Mesenchymal stem cell (in vitro differentiated cells and primary cell): ENCODE results near the gene ZNF618. TPM values are rescaled to one million over a fixed set of nuclear protein-coding genes. Genes with fewer than 3 reads are reported as not detected.

Experiments used
- DNase-seq: peaks from one replicate; pipeline ENCODE4 v3.0.0-alpha.2; 2013
- H2AFZ ChIP-seq: one replicate; pipeline ENCODE4 v1.6.1; 2013; ENCODE audit warnings: low read depth, mild to moderate bottlenecking, control low read depth, inconsistent platforms, low read length, moderate library complexity
- H2AK5ac ChIP-seq: 2 replicates; pipeline ENCODE4 v1.6.1; 2013; ENCODE audit warnings: low read length, moderate library complexity, mild to moderate bottlenecking, inconsistent platforms; ENCODE audit not compliant: severe bottlenecking
- H2BK120ac ChIP-seq: one replicate; pipeline ENCODE4 v1.6.1; 2013; ENCODE audit warnings: low read depth, mild to moderate bottlenecking, inconsistent platforms, low read length, moderate library complexity
- H2BK12ac ChIP-seq, 2 experiments: one replicate each; pipeline ENCODE4 v1.6.1; 2013; ENCODE audit warnings: inconsistent platforms in 2 of 2, low read length in 2 of 2, mild to moderate bottlenecking in 2 of 2, moderate library complexity in 2 of 2, control low read depth in 1 of 2
- H2BK15ac ChIP-seq: one replicate; pipeline ENCODE4 v1.6.1; 2013; ENCODE audit warnings: mild to moderate bottlenecking, low read depth, inconsistent platforms; ENCODE audit not compliant: poor library complexity, severe bottlenecking
- H2BK5ac ChIP-seq: 2 replicates; pipeline ENCODE4 v1.6.1; 2013; ENCODE audit warnings: low read depth, mild to moderate bottlenecking, low read length, control low read depth, inconsistent platforms; ENCODE audit not compliant: poor library complexity, severe bottlenecking
- H3K14ac ChIP-seq, 2 experiments: one replicate each; pipeline ENCODE4 v1.6.1; 2013; ENCODE audit warnings: inconsistent platforms in 2 of 2, low read length in 2 of 2, control low read depth in 1 of 2, mild to moderate bottlenecking in 1 of 2, moderate library complexity in 1 of 2
- H3K18ac ChIP-seq, 2 experiments: one replicate each; pipeline ENCODE4 v1.6.1; 2013; ENCODE audit warnings: inconsistent platforms in 2 of 2, low read length in 2 of 2, control low read depth in 1 of 2, low read depth in 1 of 2, mild to moderate bottlenecking in 1 of 2
- H3K23ac ChIP-seq, 2 experiments: one replicate each; pipeline ENCODE4 v1.6.1; 2013; ENCODE audit warnings: inconsistent platforms in 2 of 2, low read length in 2 of 2, mild to moderate bottlenecking in 2 of 2, moderate library complexity in 2 of 2, control low read depth in 1 of 2
- H3K27ac ChIP-seq: 2 replicates; pipeline ENCODE4 v1.5.1; 2013; ENCODE audit warnings: mild to moderate bottlenecking, moderate library complexity, low read length, control low read depth, inconsistent platforms; ENCODE audit not compliant: poor library complexity, severe bottlenecking
- H3K27me3 ChIP-seq, 2 experiments: 2 replicates each; pipeline versions ENCODE4 v1.6.1 to v1.7.0; 2013; ENCODE audit warnings: low read length in 2 of 2, mild to moderate bottlenecking in 2 of 2, moderate library complexity in 2 of 2, control low read depth in 1 of 2, inconsistent platforms in 1 of 2; ENCODE audit not compliant: control insufficient read depth in 1 of 2, insufficient read depth in 1 of 2
- H3K36me3 ChIP-seq, 2 experiments: 2 replicates each; pipeline versions ENCODE4 v1.6.1 to v1.7.0; 2013; ENCODE audit warnings: low read length in 2 of 2, control low read depth in 1 of 2, inconsistent platforms in 1 of 2, low read depth in 1 of 2, mild to moderate bottlenecking in 1 of 2; ENCODE audit not compliant: insufficient read depth in 2 of 2, control insufficient read depth in 1 of 2
- H3K4ac ChIP-seq, 2 experiments: one replicate each; pipeline ENCODE4 v1.6.1; 2013; ENCODE audit warnings: inconsistent platforms in 2 of 2, low read length in 2 of 2, mild to moderate bottlenecking in 2 of 2, moderate library complexity in 2 of 2, control low read depth in 1 of 2, low read depth in 1 of 2
- H3K4me1 ChIP-seq: 2 replicates; pipeline ENCODE4 v1.6.1; 2013; ENCODE audit warnings: low read depth, low read length, control low read depth; ENCODE audit not compliant: control insufficient read depth, insufficient read depth
- H3K4me2 ChIP-seq: 2 replicates; pipeline ENCODE4 v1.6.1; 2013; ENCODE audit warnings: low read length, mild to moderate bottlenecking, inconsistent platforms; ENCODE audit not compliant: poor library complexity, severe bottlenecking
- H3K4me3 ChIP-seq, 2 experiments: 2 replicates each; pipeline versions ENCODE4 v1.5.1 to v1.7.0; 2013; ENCODE audit warnings: low read length in 2 of 2, mild to moderate bottlenecking in 2 of 2, control low read depth in 1 of 2, low read depth in 1 of 2; ENCODE audit not compliant: insufficient read depth in 1 of 2
- H3K79me1 ChIP-seq: replicated peaks from 2 replicates; pipeline ENCODE4 v1.6.1; 2013; ENCODE audit warnings: mild to moderate bottlenecking, control low read depth, low read length, inconsistent platforms; ENCODE audit not compliant: poor library complexity, severe bottlenecking
- H3K9ac ChIP-seq: 2 replicates; pipeline ENCODE4 v1.7.0; 2013; ENCODE audit warnings: mild to moderate bottlenecking, low read length, moderate library complexity
- H3K9me3 ChIP-seq: 2 replicates; pipeline ENCODE4 v1.7.0; 2013; ENCODE audit warnings: mild to moderate bottlenecking, low read length; ENCODE audit not compliant: control insufficient read depth
- H4K8ac ChIP-seq: one replicate; pipeline ENCODE4 v1.6.1; 2013; ENCODE audit warnings: inconsistent platforms, mild to moderate bottlenecking, low read length, moderate library complexity
- H4K91ac ChIP-seq: one replicate; pipeline ENCODE4 v1.6.1; 2013; ENCODE audit warnings: mild to moderate bottlenecking, low read length, inconsistent platforms
- WGBS: methylation state at CpG from one replicate; pipeline ENCODE4 v1.1.7; 2013; ENCODE audit warnings: mixed read lengths; 5-methylcytosine and 5-hydroxymethylcytosine counted together
- polyA plus RNA-seq, 2 experiments: library from polyadenylated mRNA; stranded (reverse); fragments of 200-250 nt; gene quantifications; one replicate each; pipeline ENCODE4 v1.2.3, GENCODE V29; 2013

Gene ZNF618
- 19.0 TPM for polyA plus RNA-seq (2013, experiment 1 of 2)
- polyA plus RNA-seq (2013, experiment 2 of 2): 18.9 TPM

- Histone ChIP-seq H2BK5ac (peak within 1 kb of the TSS; percentile 90), H3K36me3 (no peaks in the 10 kb centered on the region), H3K9me3 (no peaks in the 10 kb centered on the region), H2BK12ac (no peak within 1 kb of the TSS), H4K8ac (peak within 1 kb of the TSS; percentile 88), H3K27me3 (peaks cover 0 to 4% of the 10 kb centered on the region in 2 experiments), H3K23ac (no peak within 1 kb of the TSS), H3K4me1 (no peaks in the 10 kb centered on the region), H2AFZ (peak within 1 kb of the TSS; percentile 14), H3K18ac (peak within 1 kb of the TSS; percentile 76 to 83), H2AK5ac (no peak within 1 kb of the TSS), H2BK120ac (peak within 1 kb of the TSS; percentile 100), H2BK15ac (peak within 1 kb of the TSS; percentile 69), H3K4me3 (peak within 1 kb of the TSS; percentile 76 to 79), H3K4me2 (peak within 1 kb of the TSS; percentile 66), H3K4ac (peak within 1 kb of the TSS in 1 of 2 experiments; percentile 80), H4K91ac (peak within 1 kb of the TSS; percentile 27), H3K14ac (no peak within 1 kb of the TSS), H3K79me1 (peaks cover 4% of the 10 kb centered on the region), H3K9ac (peak within 1 kb of the TSS; percentile 97), H3K27ac (peak within 1 kb of the TSS; percentile 68)
- 1% methylated on average over 31 of the region's 84 CpGs for WGBS
- peak; percentile 39 for DNase-seq
Measured at GRCh38 chr9:113876151-113876992, at the start of gene ZNF618. Gene ZNF618 (plus strand): TSS chr9:113876309. CDS start chr9:113876381, 72 bp downstream.

- WGBS: no CpG with 5 or more reads among the region's 1 CpG
- Histone ChIP-seq H3K9me3 (peaks cover 20% of the 10 kb centered on the region), H3K27me3 (no peaks in the 10 kb centered on the region), H3K79me1 (no peaks in the 10 kb centered on the region), H3K9ac (peak overlapping the region; percentile 34), H2BK120ac (no peak overlapping the region), H2BK12ac (no peak overlapping the region), H4K91ac (no peak overlapping the region), H3K23ac (no peak overlapping the region), H3K4me1 (no peaks in the 10 kb centered on the region), H3K4me3 (no peak overlapping the region), H2AFZ (no peak overlapping the region), H3K18ac (no peak overlapping the region), H2BK5ac (no peak overlapping the region), H3K27ac (no peak overlapping the region), H3K36me3 (no peaks in the 10 kb centered on the region), H2AK5ac (no peak overlapping the region), H3K14ac (no peak overlapping the region), H4K8ac (no peak overlapping the region), H3K4me2 (no peak overlapping the region), H2BK15ac (no peak overlapping the region), H3K4ac (no peak overlapping the region)
- peak; percentile 1 for DNase-seq
Measured at GRCh38 chr9:113828221-113828620, 47.9 kb upstream of the ZNF618 start.

GRCh38 chr9:113837334-113837733, 38.8 kb upstream of the ZNF618 start:
- H3K4me2 ChIP-seq: no peak overlapping the region
- no peak overlapping the region for H3K4me3 ChIP-seq
- H3K79me1 ChIP-seq: no peaks in the 10 kb centered on the region
- no peak overlapping the region for H3K4ac ChIP-seq
- no peak overlapping the region for H4K8ac ChIP-seq
- WGBS: 100% methylated on average over 2 of the region's 3 CpGs
- H2AFZ ChIP-seq: no peak overlapping the region
- no peak overlapping the region for H3K23ac ChIP-seq
- H2BK120ac ChIP-seq: no peak overlapping the region
- no peak overlapping the region for H3K27ac ChIP-seq
- no peak overlapping the region for H2AK5ac ChIP-seq
- H2BK12ac ChIP-seq: no peak overlapping the region
- H3K36me3 ChIP-seq: no peaks in the 10 kb centered on the region
- H3K9ac ChIP-seq: no peak overlapping the region
- H3K27me3 ChIP-seq: no peaks in the 10 kb centered on the region
- peaks cover 17% of the 10 kb centered on the region for H3K9me3 ChIP-seq
- H3K14ac ChIP-seq: no peak overlapping the region
- no peak overlapping the region for H2BK5ac ChIP-seq
- no peaks in the 10 kb centered on the region for H3K4me1 ChIP-seq
- H4K91ac ChIP-seq: no peak overlapping the region
- no peak overlapping the region for H2BK15ac ChIP-seq
- DNase-seq: no peak
- no peak overlapping the region for H3K18ac ChIP-seq

- Histone ChIP-seq H4K91ac (no peak overlapping the region), H2BK15ac (no peak overlapping the region), H3K9ac (no peak overlapping the region), H4K8ac (no peak overlapping the region), H3K27ac (no peak overlapping the region), H2BK120ac (no peak overlapping the region), H3K36me3 (no peaks in the 10 kb centered on the region), H2AFZ (no peak overlapping the region), H3K14ac (no peak overlapping the region), H2AK5ac (no peak overlapping the region), H3K9me3 (peaks cover 18% of the 10 kb centered on the region), H3K18ac (no peak overlapping the region), H2BK5ac (no peak overlapping the region), H3K4ac (no peak overlapping the region), H3K4me2 (no peak overlapping the region), H3K27me3 (no peaks in the 10 kb centered on the region), H3K79me1 (no peaks in the 10 kb centered on the region), H3K4me1 (no peaks in the 10 kb centered on the region), H3K4me3 (no peak overlapping the region), H3K23ac (no peak overlapping the region), H2BK12ac (no peak overlapping the region)
- no CpG with 5 or more reads among the region's 3 CpGs for WGBS
- DNase-seq: no peak
Measured at GRCh38 chr9:113842086-113842485, 34.0 kb upstream of the ZNF618 start.
